PC-3 (cell line): ENCODE data around the gene TRIM58.
A peak's percentile ranks its signal among the peaks of the same experiment; 100 is the strongest.

ENCODE experiments used
- EZH2phosphoT487 ChIP-seq: fragments of 300-600 bp; sonication (generic); IDR thresholded peaks from 2 replicates; pipeline ENCODE4 v1.6.1; 2018; ENCODE audit warnings: mild to moderate bottlenecking, antibody characterized with exemption, low read length, borderline replicate concordance
- TF ChIP-seq, protein P1 (sequence below): fragments of 300-600 bp; sonication (generic); conservative IDR thresholded peaks from 2 replicates; pipeline ENCODE4 v1.5.1; 2017; ENCODE audit warnings: antibody characterized with exemption, low read depth, mild to moderate bottlenecking, low read length

DNA sequence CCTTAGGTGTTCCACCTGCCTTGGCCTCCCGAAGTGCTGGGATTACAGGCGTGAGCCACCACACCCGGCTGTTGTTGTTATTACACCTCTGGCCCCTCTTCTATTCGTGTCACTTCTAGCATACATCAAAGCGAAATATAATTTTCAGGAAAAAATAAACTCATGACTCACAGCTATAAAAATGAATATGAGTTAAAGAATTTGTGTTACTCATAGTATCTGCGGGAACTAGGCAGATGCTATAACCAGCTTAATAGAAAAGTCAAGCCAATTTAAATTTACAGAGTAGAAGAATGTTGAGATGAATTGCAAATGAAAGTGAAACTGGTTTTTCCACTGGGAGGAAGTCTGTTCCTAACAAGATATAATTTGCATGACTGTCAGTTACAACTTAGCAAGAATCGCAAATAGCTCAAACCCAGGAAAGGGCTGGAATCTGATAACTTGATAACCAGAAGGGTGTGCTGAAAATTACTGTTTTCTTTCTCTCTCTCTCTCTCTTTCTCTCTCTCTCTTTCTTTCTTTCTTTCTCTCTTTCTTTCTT is 49.6 kb downstream of the TRIM58 start:
- TF ChIP-seq, protein P1, sequence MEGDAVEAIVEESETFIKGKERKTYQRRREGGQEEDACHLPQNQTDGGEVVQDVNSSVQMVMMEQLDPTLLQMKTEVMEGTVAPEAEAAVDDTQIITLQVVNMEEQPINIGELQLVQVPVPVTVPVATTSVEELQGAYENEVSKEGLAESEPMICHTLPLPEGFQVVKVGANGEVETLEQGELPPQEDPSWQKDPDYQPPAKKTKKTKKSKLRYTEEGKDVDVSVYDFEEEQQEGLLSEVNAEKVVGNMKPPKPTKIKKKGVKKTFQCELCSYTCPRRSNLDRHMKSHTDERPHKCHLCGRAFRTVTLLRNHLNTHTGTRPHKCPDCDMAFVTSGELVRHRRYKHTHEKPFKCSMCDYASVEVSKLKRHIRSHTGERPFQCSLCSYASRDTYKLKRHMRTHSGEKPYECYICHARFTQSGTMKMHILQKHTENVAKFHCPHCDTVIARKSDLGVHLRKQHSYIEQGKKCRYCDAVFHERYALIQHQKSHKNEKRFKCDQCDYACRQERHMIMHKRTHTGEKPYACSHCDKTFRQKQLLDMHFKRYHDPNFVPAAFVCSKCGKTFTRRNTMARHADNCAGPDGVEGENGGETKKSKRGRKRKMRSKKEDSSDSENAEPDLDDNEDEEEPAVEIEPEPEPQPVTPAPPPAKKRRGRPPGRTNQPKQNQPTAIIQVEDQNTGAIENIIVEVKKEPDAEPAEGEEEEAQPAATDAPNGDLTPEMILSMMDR: no peak
- TF ChIP-seq EZH2phosphoT487: peak; percentile 60
